WERI-Rb-1 (cell line): ENCODE measurements around the gene TMED4.
"Not testable (repeated sequence)": the region's sequence is repeated elsewhere in the genome, so short reads cannot be mapped to it uniquely, and the experiment has no call there.

Experiments used
- DNase-seq: peaks from one replicate; pipeline ENCODE4 v3.0.0-alpha.2; 2020
- H3K27ac ChIP-seq: fragments of 250-450 bp; sonication (Bioruptor Pico); 2 replicates; pipeline ENCODE4 v1.5.1; 2020; ENCODE audit warnings: mild to moderate bottlenecking, moderate library complexity
- H3K27me3 ChIP-seq: fragments of 250-450 bp; sonication (Bioruptor Pico); 2 replicates; pipeline ENCODE4 v1.5.1; 2021; ENCODE audit warnings: mild to moderate bottlenecking, low read depth, moderate library complexity; ENCODE audit not compliant: insufficient read depth, severe bottlenecking
- H3K36me3 ChIP-seq: fragments of 250-450 bp; sonication (Bioruptor Pico); 2 replicates; pipeline ENCODE4 v1.5.1; 2020; ENCODE audit warnings: mild to moderate bottlenecking, moderate library complexity
- H3K4me3 ChIP-seq: 2 replicates; pipeline ENCODE4 v1.5.1; 2011; ENCODE audit warnings: low read depth, mild to moderate bottlenecking, control low read depth, low read length
- H3K9me3 ChIP-seq: fragments of 250-450 bp; sonication (Bioruptor Pico); 2 replicates; pipeline ENCODE4 v1.5.1; 2021; ENCODE audit warnings: mild to moderate bottlenecking, moderate library complexity; ENCODE audit not compliant: severe bottlenecking
- CTCF ChIP-seq: IDR thresholded peaks from 2 replicates; pipeline ENCODE4 v1.5.1; 2011; ENCODE audit warnings: low read depth, mild to moderate bottlenecking, control low read depth, inconsistent platforms, low read length

Gene TMED4

GRCh38 chr7:44563171-44563679 is 18.8 kb downstream of the TMED4 start:
- Histone ChIP-seq H3K36me3 (peaks cover 50% of the 10 kb centered on the region), H3K27me3 (no peaks in the 10 kb centered on the region), H3K4me3 (no peak overlapping the region), H3K27ac (no peak overlapping the region), H3K9me3 (no peaks in the 10 kb centered on the region)
- DNase-seq: no peak
- no peak for TF ChIP-seq CTCF

- H3K9me3 ChIP-seq, DNase-seq, H3K27me3 ChIP-seq, H3K27ac ChIP-seq, H3K4me3 ChIP-seq: not testable (repeated sequence)
- peaks cover 43% of the 10 kb centered on the region for H3K36me3 ChIP-seq
Measured at GRCh38 chr7:44562622-44562962, 19.4 kb downstream of the TMED4 start.

- no peak overlapping the region for H3K4me3 ChIP-seq
- H3K9me3 ChIP-seq: no peaks in the 10 kb centered on the region
- peaks cover 38% of the 10 kb centered on the region for H3K36me3 ChIP-seq
- no peak for TF ChIP-seq CTCF
- no peaks in the 10 kb centered on the region for H3K27me3 ChIP-seq
- no peak overlapping the region for H3K27ac ChIP-seq
- DNase-seq: no peak
Measured at GRCh38 chr7:44561962-44562621, 19.9 kb downstream of the TMED4 start.

GRCh38 chr7:44561481-44561880 is 20.6 kb downstream of the TMED4 start:
- no peak overlapping the region for H3K27ac ChIP-seq
- DNase-seq: no peak

GRCh38 chr7:44559485-44559884 is 22.5 kb downstream of the TMED4 start:
- Histone ChIP-seq H3K27ac (no peak overlapping the region), H3K36me3 (peaks cover 15% of the 10 kb centered on the region), H3K4me3 (no peak overlapping the region), H3K9me3 (no peaks in the 10 kb centered on the region), H3K27me3 (no peaks in the 10 kb centered on the region)
- no peak for DNase-seq
- TF ChIP-seq CTCF: no peak

More at GRCh38 chr7:44561481-44561880, 20.6 kb downstream of the TMED4 start:
- Histone ChIP-seq H3K9me3 (no peaks in the 10 kb centered on the region), H3K36me3 (peaks cover 32% of the 10 kb centered on the region), H3K27me3 (no peaks in the 10 kb centered on the region), H3K4me3 (no peak overlapping the region)
- no peak for TF ChIP-seq CTCF

GRCh38 chr7:44557485-44557884 is 24.5 kb downstream of the TMED4 start:
- Histone ChIP-seq H3K4me3 (no peak overlapping the region), H3K36me3 (no peaks in the 10 kb centered on the region), H3K27ac (no peak overlapping the region), H3K27me3 (no peaks in the 10 kb centered on the region), H3K9me3 (no peaks in the 10 kb centered on the region)
- DNase-seq: no peak
- no peak for TF ChIP-seq CTCF
